Measurements from ENCODE around the gene ZNF541. TPM values are rescaled to one million over a fixed set of nuclear protein-coding genes. Genes with fewer than 3 reads are reported as not detected.

The ZNF541 gene
- total and polyA plus RNA-seq, 10 of the 15 experiments (the other 5 are each of a cell fraction or from before 2014, with no cell fraction given), result 0.03 to 0.12 (median 0.07) TPM; not detected in 4

DNA sequence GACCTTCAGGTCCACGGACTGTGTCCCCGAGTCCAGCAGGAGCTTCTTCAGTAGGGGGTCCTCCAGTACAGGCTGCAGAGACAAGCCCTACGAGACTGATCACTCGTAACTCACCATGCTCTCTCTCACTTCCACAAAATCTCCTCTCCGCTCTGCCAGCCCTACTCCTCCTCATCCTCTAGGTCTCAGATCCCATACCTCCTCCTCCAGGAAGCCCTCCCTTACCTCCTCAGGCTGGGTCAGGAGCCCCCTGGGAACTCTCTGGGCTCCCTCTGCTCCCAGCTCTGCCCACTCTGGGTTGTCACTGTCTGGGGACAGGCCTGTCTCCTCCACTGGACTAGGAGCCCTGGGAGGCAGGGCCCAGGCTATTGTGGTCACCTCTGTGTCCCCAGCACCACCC lies 34.1 kb downstream of the ZNF541 start:
- H4K20me1 ChIP-seq (ENCODE audit: control insufficient read depth, insufficient read depth), result no peaks in the 10 kb centered on the region
- H3K9me3 ChIP-seq (replicated peaks; ENCODE audit: control insufficient read depth, insufficient read depth, low read length), result no peaks in the 10 kb centered on the region
- no peaks in the 10 kb centered on the region for H3K79me2 ChIP-seq (ENCODE audit: control insufficient read depth, insufficient read depth, low read length)
- in situ Hi-C loops (cut with MboI) (no loop called here), intact Hi-C loops (cut with micrococcal nuclease; ENCODE audit: unreplicated experiment) (no loop called here)
- FAIRE-seq (no peak), ATAC-seq (no peak), DNase-seq (ENCODE audit: low read depth, low spot score) (no peak)
- no peak overlapping the region for H3K4me3 ChIP-seq
- ChIA-PET RAD21 (ENCODE audit: unreplicated experiment) (no interaction called here), SMC1A (ENCODE audit: uncharacterized antibody, unreplicated experiment) (no interaction called here), CTCF (interaction anchor here (1.6 kb wide), 1 partner anchor 61 kb away, joined by 4 read pairs; no protein-coding TSS in a partner anchor), POLR2A (interaction anchor here (0.7 kb wide), 1 partner anchor 17 kb away, joined by 3 read pairs; no protein-coding TSS in a partner anchor)
- H2AFZ ChIP-seq (ENCODE audit: control insufficient read depth, low read depth, low read length), result no peak overlapping the region
- TF ChIP-seq, protein P1, sequence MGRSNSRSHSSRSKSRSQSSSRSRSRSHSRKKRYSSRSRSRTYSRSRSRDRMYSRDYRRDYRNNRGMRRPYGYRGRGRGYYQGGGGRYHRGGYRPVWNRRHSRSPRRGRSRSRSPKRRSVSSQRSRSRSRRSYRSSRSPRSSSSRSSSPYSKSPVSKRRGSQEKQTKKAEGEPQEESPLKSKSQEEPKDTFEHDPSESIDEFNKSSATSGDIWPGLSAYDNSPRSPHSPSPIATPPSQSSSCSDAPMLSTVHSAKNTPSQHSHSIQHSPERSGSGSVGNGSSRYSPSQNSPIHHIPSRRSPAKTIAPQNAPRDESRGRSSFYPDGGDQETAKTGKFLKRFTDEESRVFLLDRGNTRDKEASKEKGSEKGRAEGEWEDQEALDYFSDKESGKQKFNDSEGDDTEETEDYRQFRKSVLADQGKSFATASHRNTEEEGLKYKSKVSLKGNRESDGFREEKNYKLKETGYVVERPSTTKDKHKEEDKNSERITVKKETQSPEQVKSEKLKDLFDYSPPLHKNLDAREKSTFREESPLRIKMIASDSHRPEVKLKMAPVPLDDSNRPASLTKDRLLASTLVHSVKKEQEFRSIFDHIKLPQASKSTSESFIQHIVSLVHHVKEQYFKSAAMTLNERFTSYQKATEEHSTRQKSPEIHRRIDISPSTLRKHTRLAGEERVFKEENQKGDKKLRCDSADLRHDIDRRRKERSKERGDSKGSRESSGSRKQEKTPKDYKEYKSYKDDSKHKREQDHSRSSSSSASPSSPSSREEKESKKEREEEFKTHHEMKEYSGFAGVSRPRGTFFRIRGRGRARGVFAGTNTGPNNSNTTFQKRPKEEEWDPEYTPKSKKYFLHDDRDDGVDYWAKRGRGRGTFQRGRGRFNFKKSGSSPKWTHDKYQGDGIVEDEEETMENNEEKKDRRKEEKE (IDR thresholded peaks at IDR 0.05), result no peak
- TF ChIP-seq HCFC1 (IDR thresholded peaks at IDR 0.05; ENCODE audit: low read length) (no peak), EZH2 (IDR thresholded peaks at IDR 0.05; ENCODE audit: borderline replicate concordance, control insufficient read depth, low read depth, low read length) (no peak), PKNOX1 (IDR thresholded peaks at IDR 0.05) (no peak), ZNF622 (IDR thresholded peaks at IDR 0.05) (no peak)
- TF ChIP-seq, protein P2, sequence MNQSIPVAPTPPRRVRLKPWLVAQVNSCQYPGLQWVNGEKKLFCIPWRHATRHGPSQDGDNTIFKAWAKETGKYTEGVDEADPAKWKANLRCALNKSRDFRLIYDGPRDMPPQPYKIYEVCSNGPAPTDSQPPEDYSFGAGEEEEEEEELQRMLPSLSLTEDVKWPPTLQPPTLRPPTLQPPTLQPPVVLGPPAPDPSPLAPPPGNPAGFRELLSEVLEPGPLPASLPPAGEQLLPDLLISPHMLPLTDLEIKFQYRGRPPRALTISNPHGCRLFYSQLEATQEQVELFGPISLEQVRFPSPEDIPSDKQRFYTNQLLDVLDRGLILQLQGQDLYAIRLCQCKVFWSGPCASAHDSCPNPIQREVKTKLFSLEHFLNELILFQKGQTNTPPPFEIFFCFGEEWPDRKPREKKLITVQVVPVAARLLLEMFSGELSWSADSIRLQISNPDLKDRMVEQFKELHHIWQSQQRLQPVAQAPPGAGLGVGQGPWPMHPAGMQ (IDR thresholded peaks at IDR 0.05; ENCODE audit: borderline replicate concordance), result no peak
- WGBS (ENCODE audit: insufficient coverage, insufficient replicate concordance, low lambda C conversion rate, missing lambda C conversion rate), result 17% methylated on average over 5 of the region's 5 CpGs
- H3K4me2 ChIP-seq (ENCODE audit: control insufficient read depth, insufficient read depth), result no peak overlapping the region
- H3K27ac ChIP-seq (ENCODE audit: control insufficient read depth, insufficient read depth), result no peak overlapping the region
- H3K4me1 ChIP-seq (ENCODE audit: control insufficient read depth, insufficient read depth, low read length), result no peaks in the 10 kb centered on the region
- no peaks in the 10 kb centered on the region for H3K27me3 ChIP-seq (replicated peaks in 1 of 2; ENCODE audit: control insufficient read depth in 2 of 2, insufficient read depth in 2 of 2, low read length in 1 of 2)
- BruUV-seq (replicated peaks), result no TSS peak
- H3K36me3 ChIP-seq (ENCODE audit: control insufficient read depth in 2 of 2, insufficient read depth in 2 of 2, low read length in 1 of 2), result no peaks in the 10 kb centered on the region
- H3K9ac ChIP-seq (ENCODE audit: control insufficient read depth, insufficient read depth, low read length), result no peak overlapping the region
